ENCODE measurements around the gene HBG1.

The HBG1 gene

GRCh38 chr11:5227681-5228080, 22.0 kb downstream of the HBG1 start:
- DNase-seq (ENCODE audit: low spot score) = peak; percentile 81

GRCh38 chr11:5226732-5227310, 22.8 kb downstream of the HBG1 start, which contains the start of gene HBB:
HBB (minus strand) TSS chr11:5227071; CDS start chr11:5227021, 50 bp downstream.
- peak; percentile 97 for DNase-seq (ENCODE audit: low spot score)

GRCh38 chr11:5225480-5225871, 24.2 kb downstream of the HBG1 start:
- peak; percentile 88 for DNase-seq (ENCODE audit: low spot score)

- peak; percentile 90 for DNase-seq (ENCODE audit: low spot score)
Measured at GRCh38 chr11:5224538-5225479, 24.8 kb downstream of the HBG1 start.

- DNase-seq (ENCODE audit: low spot score) = peak; percentile 83
Measured at GRCh38 chr11:5223686-5224085, 26.0 kb downstream of the HBG1 start.

GRCh38 chr11:5223146-5223545, 26.5 kb downstream of the HBG1 start:
- DNase-seq (ENCODE audit: low spot score) = peak; percentile 67

- DNase-seq (ENCODE audit: low spot score) = no peak
Measured at GRCh38 chr11:5210376-5210885, 39.2 kb downstream of the HBG1 start.

GRCh38 chr11:5204787-5205186, 44.9 kb downstream of the HBG1 start:
- DNase-seq (ENCODE audit: low spot score) = peak; percentile 92

GRCh38 chr11:5203366-5203765, 46.3 kb downstream of the HBG1 start:
- no peak for DNase-seq (ENCODE audit: low spot score)

GRCh38 chr11:5200582-5200981, 49.1 kb downstream of the HBG1 start, which contains the start of gene OR51V1:
OR51V1 (minus strand) TSS chr11:5200682; CDS start chr11:5200682, 0 bp downstream.
- no peak for DNase-seq (ENCODE audit: low spot score)

GRCh38 chr11:5198285-5198684, 51.4 kb downstream of the HBG1 start:
- no peak for DNase-seq (ENCODE audit: low spot score)

All from hematopoietic multipotent progenitor cell treated with erythropoietin and hydrocortisone succinate and interleukin-3 and kit ligand, for 17 days (in vitro differentiated cells).